Ishikawa (cell line): ENCODE results near the gene NAV2.

ENCODE experiments used
- EGR1 ChIP-seq: IDR thresholded peaks from 2 replicates; pipeline ENCODE4 v1.6.1; 2012
- EP300 ChIP-seq: IDR thresholded peaks from 2 replicates; pipeline ENCODE4 v1.6.1; 2012; ENCODE audit warnings: borderline replicate concordance
- FOXM1 ChIP-seq: IDR thresholded peaks from 2 replicates; pipeline ENCODE4 v1.6.1; 2012; ENCODE audit warnings: low read depth, borderline replicate concordance
- NFIC ChIP-seq: IDR thresholded peaks from 2 replicates; pipeline ENCODE4 v1.6.1; 2012
- TAF1 ChIP-seq: IDR thresholded peaks from 2 replicates; pipeline ENCODE4 v1.6.1; 2012; ENCODE audit warnings: low read depth, mild to moderate bottlenecking
- YY1 ChIP-seq: IDR thresholded peaks from 2 replicates; pipeline ENCODE4 v1.6.1; 2012; ENCODE audit warnings: low read depth
- TF ChIP-seq, protein P1 (sequence below): IDR thresholded peaks from 2 replicates; pipeline ENCODE4 v1.6.1; 2012; ENCODE audit warnings: low read depth, mild to moderate bottlenecking

DNA sequence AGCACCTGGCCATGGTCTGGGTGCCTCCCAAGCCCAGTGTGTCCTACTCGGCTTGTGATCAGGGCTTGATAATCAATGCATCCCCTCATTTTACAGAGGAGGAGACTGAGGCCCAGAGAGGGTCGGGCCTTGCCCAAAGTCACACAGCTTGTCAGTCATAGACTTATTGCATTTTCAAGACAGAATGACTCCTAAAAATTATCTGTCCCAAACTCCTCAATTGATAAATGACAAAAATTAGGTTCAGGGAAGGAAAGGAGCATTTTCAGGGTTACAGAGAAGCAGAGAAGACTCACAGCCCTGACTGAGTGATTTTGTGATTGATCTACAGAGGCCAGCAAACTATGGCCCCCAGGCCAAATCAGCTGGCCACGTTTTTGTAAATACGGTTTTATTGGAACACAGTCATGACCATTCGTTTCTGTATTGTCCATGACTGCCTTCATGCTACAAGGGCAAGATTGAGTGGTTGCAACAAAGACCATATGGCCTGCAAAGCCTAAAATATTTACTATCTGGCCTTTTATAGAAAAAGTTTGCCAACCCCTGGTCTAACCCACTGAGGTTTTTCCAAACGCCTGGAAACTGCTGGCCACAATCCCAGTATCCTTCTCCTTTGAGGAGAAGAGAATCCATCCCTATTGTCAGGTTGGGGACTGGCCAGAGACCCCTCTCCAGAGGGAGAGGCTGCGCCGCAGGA, 35.1 kb upstream of the NAV2 start:
- TF ChIP-seq, protein P1, sequence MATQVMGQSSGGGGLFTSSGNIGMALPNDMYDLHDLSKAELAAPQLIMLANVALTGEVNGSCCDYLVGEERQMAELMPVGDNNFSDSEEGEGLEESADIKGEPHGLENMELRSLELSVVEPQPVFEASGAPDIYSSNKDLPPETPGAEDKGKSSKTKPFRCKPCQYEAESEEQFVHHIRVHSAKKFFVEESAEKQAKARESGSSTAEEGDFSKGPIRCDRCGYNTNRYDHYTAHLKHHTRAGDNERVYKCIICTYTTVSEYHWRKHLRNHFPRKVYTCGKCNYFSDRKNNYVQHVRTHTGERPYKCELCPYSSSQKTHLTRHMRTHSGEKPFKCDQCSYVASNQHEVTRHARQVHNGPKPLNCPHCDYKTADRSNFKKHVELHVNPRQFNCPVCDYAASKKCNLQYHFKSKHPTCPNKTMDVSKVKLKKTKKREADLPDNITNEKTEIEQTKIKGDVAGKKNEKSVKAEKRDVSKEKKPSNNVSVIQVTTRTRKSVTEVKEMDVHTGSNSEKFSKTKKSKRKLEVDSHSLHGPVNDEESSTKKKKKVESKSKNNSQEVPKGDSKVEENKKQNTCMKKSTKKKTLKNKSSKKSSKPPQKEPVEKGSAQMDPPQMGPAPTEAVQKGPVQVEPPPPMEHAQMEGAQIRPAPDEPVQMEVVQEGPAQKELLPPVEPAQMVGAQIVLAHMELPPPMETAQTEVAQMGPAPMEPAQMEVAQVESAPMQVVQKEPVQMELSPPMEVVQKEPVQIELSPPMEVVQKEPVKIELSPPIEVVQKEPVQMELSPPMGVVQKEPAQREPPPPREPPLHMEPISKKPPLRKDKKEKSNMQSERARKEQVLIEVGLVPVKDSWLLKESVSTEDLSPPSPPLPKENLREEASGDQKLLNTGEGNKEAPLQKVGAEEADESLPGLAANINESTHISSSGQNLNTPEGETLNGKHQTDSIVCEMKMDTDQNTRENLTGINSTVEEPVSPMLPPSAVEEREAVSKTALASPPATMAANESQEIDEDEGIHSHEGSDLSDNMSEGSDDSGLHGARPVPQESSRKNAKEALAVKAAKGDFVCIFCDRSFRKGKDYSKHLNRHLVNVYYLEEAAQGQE, result no peak
- TF ChIP-seq TAF1 (no peak), YY1 (no peak), EP300 (no peak), NFIC (no peak), EGR1 (no peak), FOXM1 (no peak)
